Ammon's horn (tissue), 1 donor: ENCODE data around the gene TCIRG1.

Experiments
- DNase-seq: peaks from one replicate; pipeline ENCODE4 v3.0.0-alpha.2; 2016; ENCODE audit warnings: low spot score

TCIRG1 gene

DNA sequence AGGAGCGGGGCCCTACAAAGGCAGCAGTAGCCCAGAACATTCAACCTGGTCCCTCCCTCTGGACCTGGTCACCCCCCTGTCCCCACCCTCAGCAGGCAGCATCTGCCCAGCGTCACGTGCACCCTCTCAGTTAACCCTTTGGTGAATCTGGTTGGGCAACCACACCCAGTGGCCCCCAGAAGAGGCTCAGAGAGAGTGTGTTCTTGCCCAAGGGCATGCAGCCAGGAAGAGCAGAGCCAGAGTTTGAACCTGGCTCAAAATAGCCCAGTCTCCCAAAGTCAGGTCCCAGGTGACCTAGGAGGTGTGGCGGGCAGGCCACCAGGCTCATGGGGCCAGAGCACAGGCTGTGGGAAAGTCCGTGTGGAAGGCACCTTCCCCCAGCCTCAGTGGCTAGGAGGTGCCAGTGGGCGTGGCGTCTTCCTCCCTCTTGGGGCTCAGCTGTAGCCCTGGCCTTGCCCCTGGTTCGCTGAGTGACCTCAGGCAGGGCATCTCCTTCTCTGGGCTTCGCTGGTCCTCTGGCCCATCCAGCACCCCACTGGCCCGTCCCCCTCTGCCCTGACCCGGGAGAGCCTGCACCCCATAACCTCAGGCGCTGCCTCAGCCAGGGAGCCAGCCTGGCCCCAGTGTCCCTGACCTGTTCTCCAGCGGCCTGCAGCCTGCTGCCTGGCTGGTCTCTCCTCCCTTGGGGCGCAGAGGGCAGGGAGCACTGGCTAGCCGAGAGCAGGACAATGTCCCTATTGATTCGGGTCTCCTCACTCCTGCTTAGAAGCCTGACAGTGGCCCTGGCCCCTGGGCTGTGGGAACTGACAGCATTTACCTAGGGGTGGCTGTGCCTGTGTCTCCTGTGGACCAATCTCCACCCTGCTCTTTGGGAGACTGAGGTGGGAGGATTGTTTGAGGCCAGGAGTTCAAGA is 21.7 kb upstream of the TCIRG1 start:
- DNase-seq, result peak; percentile 67

DNA sequence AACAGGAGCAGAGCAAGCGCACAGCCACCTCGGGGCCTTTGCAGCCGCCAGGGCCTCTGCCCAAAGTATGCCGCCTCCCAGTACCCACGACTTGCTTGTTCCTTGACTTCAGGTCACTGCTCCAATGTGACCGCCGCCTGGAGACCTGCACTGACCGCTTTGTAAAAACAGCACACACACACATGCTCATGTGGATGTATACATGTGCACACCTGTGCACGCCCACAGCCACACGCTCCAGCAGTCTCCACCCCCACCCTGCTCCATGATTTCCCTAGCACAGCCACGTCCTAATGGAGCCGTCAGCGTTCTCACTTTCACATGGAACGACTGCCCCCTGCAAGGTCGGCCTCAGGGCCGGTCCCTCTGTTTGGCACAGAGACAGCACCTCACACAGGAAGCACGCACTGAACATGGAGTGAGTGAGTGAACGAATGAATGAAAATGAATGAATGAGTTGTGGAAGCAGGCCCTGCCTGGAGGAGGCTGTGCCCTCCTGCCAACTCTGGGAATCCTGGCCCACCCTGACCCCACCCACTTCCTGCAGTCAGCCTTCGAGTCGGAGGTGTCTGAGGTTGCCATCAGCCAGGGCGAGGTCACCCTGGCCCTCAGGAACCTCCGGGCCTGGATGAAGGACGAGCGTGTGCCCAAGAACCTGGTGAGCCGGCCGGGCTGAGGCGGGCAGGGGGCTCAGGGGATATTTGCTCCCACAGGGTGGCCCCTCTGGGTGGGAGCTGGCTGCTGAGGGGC is 20.7 kb upstream of the TCIRG1 start:
- DNase-seq, result no peak

DNA sequence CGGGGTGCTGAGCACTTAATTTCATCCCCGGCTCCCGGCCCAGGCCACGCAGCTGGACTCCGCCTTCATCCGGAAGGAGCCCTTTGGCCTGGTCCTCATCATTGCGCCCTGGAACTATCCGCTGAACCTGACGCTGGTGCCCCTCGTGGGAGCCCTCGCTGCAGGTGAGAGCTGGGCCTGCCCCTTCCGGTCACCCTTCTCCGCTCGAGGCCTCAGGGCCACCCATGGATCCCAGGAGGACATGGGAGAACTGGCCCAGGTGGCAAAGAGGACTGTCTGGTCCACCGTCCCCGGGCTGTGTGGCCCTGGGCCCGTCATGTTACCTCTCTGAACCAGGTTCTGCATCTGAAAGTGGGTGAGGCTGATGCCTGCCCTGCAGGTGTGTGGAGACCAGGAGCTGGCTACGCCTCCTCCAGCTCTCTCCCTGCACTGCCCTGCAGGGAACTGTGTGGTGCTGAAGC is 20.1 kb upstream of the TCIRG1 start:
- no peak for DNase-seq

DNA sequence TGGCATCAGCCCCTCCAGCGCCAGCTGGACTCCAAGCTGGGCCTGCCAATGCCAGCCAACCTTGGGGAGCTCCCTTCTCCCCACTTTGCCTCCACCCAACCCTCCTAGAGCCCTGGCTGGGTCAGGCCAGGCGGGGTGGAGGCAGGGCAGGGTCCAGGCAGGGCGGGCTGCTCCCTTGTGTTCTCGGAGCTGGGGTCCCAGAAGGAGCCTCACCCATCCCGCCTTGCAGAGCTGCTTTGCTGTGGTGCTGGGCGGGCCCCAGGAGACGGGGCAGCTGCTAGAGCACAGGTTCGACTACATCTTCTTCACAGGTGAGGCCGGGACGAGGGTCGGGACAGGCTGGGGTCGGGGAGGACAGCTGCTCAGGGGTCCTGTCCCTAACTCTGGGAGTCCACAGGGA is 19.3 kb upstream of the TCIRG1 start:
- DNase-seq, result no peak

DNA sequence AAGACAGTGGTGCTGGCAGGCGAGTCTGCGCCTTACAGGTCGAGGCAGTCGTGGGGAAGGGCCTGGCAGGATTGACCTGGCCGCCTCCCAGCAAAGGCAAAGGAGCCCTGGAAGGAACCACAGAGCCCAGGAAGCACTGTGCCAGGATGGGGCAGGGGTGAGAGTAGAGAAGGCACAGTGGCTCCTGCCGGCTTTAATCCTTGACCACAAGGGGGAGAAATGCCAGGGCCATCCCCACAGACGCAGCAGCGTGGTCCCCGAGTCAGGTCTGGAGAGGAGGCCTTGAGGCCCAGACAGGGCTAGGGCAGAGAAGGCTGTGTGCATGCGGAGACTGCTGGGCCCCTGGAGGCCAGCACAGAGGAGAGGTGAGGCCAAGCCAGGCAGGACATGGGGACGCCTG is 18.2 kb upstream of the TCIRG1 start:
- no peak for DNase-seq

DNA sequence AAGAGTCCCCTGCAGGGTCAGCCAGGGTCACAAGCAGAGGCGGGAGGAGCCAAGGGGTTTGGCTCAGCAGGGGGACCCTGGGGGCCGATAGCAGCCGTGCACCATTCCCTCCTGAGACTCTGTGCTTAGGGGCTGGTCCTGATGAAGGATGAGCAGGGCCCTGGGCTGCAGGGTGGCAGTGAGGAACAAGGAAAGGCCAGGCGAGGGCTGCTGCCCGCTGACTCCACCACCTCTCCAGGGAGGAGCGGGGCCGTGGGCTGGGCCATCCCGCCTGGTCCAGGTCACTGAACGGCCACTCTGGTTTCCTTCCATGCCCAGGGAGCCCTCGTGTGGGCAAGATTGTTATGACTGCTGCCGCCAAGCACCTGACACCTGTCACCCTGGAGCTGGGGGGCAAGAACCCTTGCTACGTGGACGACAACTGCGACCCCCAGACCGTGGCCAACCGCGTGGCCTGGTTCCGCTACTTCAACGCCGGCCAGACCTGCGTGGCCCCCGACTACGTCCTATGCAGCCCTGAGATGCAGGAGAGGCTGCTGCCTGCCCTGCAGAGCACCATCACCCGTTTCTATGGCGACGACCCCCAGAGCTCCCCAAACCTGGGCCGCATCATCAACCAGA is 17.5 kb upstream of the TCIRG1 start:
- DNase-seq, result no peak

DNA sequence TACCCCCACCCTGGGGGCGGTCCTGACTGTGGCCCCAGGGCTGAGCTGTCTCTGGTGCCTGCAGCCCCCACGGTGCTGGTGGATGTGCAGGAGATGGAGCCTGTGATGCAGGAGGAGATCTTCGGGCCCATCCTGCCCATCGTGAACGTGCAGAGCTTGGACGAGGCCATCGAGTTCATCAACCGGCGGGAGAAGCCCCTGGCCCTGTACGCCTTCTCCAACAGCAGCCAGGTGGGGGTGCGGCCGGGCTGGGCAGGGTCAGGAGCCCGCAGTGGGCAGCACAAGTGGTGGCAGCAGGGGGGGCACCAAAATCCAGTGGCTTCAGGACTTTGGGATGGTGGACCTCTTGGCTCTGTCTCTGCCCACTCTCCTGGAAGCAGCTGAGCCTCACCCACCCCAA is 16.3 kb upstream of the TCIRG1 start:
- DNase-seq, result no peak

DNA sequence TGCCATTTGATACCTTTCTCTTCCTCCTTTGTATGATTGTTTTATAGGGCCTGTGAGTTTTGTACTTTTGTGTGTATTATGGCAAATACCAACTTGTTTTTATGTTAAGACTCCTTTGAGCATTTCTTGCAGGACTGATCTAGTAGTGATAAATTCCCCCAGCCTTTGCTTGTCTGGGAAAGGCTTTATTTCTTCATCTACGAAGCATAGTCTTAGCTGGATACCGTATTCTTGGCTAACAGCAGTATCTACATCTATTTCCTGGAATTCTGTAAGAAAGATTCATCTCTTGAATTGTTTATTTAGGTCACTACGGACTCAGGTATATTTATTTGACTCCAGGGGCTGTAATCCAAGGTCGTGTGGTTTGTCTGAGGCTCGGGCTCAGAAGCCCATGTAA is 14.3 kb upstream of the TCIRG1 start:
- no peak for DNase-seq

DNA sequence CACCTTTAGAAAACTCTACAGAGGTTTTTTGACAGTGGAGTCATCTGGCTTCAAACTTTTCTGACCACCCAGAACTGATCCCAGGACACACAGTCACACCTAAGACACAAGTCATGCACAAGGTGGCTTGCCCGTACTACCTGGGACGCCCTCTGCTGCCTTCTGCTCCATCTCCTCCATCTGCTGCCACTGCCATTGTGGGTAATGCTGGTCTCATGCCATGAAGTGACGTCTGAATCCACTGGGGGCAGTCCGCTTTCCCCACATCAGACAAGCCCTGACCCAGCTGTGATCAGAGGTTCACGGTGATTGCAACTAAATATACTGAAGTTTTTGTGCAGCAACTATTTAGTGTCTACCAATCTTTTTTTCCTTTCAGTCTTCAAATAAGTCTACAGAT is 13.8 kb upstream of the TCIRG1 start:
- no peak for DNase-seq

DNA sequence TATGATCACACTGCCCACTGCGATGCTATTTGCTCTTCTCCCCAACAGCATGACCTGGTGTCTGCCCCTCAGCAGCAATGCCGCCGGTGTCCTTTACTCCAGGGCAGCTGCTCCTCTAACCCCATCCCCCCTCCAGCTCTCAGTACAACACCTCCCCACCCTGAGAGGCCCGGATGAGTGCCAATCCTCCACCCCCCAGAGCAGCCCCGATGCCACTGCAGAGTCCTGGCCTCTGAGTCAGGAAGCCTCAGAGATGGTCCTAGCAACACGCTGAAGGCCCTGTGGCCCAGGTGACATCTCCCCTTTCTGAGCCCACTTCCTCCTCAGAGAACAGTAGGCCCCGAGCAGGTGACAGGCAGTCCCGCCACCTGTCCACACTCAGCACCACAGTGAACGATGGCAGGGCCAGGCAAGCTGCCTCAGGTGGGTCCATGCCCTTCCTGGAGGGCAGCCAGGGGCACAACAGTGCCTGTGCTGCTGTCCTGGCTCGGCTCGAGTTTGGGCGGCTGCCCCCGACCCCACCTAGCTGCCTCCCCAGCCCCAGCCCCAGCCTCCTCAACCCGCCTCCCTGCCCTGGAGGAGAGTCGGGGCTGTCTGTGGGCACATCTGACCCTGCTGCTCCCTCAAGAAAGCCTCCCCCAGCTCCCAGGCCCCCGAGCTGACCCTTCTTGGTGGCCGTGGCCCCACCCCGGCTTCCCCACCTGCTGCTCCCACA is 12.3 kb upstream of the TCIRG1 start:
- DNase-seq, result no peak

DNA sequence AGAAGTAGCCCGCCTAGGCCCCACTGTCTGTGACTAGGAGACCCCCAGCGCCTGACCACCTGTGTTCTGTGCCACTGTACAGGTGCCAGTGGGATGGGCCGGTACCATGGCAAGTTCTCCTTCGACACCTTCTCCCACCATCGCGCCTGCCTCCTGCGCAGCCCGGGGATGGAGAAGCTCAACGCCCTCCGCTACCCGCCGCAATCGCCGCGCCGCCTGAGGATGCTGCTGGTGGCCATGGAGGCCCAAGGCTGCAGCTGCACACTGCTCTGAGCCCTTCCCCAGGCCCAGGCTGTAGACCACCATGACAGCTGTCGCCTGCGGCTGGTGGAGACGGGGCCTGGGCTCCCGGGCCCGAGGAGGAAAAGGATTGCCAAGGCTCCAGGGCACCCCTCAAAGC is 11.2 kb upstream of the TCIRG1 start:
- DNase-seq, result no peak

DNA sequence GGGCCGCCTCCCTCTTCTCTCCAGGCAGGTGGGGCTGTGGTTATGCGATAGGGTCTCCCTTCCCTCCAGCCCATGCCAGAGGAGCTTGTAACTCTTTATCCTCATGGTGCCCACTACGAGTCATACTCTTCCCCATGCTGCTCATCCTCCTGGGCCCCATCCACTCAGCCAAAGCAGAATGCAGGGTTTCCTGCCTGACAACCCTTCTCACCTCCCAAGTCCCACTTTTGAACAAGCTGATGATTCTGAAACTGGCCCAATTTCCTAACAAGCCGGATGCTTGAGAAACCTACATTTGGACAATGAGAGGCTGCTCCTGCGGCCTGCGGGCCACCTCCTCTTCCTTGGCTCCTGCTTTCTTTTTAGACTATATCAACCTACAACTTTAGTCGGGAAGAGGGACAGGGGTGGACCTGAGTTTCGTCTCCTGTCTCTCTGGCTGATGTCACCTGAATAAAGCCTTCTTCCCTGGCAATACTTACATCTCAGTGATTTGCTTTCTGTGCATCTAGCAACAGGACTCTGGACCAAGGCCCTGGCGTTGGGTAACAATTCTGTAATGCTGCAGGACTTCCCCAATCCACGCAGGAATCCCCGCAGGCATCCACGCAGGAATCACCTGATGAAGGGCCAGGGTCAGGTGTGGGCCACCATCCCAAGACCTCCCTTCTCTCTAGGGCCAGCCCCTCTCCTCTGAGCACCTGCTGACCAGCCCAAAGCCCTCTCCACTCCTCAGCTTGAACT is 9.9 kb upstream of the TCIRG1 start:
- DNase-seq, result no peak

DNA sequence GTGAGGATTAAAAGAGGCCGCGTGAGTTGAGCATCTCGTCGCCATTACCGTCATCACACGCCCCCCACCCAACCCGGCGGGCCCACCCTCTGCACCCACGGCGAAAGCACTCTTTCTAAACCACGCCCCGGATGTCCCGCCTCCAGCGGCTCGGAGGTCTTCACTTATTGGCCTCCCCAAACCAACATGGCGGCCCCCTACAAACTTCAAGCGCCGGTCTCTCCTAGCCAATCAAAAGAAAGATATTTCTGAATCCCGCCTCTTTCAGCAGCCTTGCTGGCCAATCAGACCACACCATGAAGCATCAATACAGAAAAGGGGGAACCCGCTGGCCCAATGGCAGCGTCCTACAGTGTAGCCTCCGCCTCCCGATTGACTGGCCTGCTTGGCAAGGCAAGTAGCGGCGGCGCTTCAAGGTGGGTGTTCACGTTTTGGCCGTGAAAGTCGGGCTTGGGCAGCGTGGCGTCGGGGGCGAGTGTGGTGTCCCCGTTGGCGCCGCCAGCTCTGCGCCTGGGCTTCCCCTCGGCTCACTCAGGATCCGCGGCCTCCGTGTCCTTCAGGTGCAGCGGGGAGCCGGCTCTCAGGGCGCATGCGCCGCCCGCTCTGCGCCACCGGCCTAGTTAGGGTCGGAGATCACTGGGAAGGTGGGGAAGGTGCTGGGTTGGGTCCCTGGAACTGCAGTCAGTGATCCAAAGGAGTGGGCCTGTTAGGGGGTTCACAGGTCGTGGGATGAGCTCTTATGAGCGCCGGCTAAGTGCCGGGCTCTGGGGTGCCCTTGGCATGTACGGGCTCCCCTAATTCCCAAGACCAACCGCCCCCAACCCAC is 8.3 kb upstream of the TCIRG1 start, which contains the start of gene NDUFS8:
Gene NDUFS8, plus strand, starts transcription at position 364 of the 826 bp plus-strand sequence. CDS start 1,471 bp downstream, outside the sequence.
- DNase-seq, result peak; percentile 99

DNA sequence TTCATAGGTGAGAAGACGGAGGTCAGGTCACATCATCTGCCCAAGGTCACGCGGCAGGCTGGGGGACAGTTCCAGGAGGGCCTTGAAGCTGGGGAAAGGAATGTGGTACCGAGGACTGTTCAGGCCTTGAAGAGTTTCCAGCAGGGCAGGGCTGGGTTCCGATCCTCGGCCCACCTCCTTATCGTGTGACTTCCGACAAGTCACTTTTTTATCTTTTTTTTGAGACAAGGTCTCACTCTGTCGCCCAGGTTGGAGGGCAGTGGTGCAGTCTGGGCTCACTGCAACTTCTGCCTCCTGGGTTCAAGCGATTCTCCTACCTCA is 7.7 kb upstream of the TCIRG1 start:
- DNase-seq, result no peak

DNA sequence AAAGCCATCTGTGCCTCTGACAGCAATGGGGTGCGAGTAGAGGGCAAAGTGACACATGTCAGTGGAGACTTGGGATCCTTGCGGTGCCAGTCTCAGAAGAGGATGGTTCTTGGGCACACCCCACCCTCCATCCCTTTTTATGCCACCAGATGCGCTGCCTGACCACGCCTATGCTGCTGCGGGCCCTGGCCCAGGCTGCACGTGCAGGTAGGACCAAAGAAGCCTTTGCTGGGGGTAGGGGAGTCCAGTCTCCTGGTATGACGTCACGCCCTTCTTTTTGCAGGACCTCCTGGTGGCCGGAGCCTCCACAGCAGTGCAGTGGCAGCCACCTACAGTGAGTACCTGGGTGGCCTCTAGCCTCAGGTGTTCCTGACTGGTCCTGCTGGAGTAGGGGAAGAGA is 6.8 kb upstream of the TCIRG1 start:
- DNase-seq, result no peak

DNA sequence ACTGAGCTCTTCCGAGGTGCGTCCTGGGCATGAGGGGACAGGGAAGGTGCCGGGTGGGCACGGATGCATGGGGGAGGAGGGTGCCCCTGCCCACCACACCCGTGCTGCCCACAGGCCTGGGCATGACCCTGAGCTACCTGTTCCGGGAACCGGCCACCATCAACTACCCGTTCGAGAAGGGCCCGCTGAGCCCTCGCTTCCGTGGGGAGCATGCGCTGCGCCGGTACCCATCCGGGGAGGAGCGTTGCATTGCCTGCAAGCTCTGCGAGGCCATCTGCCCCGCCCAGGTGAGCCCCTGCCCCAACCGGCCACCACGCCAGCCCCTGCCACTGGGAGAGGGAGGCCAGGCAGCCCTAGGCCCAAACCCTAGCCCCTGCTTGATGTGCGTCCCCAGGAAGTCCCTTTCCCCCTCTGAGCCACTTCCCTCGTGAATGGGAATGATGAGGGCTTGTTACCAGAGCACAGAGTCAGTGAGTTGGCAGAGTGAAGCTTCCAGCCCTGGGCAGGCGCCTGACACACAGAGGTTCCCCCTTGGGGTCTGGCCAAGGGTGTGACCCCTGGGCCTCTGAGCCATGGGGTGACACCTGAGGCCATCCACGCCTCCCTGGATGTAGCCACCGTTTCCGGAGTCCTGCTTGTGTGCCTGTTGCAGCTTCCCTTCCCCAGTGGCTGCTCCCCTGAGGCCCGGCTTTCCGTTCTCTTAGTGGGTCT is 5.7 kb upstream of the TCIRG1 start:
- DNase-seq, result no peak

DNA sequence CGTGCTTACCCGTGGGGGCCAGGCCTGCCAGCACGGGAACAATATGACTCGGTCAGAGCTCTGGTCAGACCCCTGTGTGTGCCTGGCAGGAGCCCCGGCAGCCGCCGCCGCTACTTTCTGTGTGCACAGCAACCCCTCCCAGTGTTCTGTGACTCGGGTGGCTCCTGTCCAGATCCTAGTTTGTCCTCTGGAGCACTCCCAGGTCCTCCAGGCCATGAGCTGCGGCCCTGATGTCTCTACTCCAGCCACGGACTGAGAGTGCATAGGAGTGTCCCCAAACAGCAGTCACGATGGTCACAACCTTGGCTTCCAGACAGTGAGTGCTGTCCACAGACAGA is 5.1 kb upstream of the TCIRG1 start:
- DNase-seq, result no peak

DNA sequence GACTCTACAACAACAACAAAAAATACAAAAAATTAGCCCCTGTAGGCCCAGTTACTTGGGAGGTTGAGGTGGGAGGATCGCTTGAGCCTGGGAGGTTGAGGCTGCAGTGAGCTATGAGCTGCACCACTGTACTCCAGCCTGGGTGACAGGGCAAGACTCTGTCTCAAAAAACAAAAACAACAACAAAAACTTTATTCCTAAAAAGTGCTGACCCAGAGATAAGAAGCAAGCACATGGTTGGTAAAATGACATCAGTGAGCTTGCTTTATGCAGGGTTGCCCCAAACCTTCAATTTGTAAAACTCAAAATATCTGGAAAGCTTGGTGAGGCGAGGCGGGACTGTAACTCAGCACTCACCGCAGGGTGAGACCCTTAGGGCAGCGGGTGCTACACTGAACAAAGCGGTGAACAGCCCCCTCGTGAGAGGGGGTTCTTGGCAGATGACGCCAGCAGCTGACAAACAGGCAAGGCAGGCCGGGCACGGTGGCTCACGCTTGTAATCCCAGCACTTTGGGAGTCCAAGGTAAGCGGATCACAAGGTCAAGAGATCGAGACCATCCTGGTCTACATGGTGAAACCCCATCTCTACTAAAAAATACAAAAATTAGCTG is 3.5 kb upstream of the TCIRG1 start:
- no peak for DNase-seq

DNA sequence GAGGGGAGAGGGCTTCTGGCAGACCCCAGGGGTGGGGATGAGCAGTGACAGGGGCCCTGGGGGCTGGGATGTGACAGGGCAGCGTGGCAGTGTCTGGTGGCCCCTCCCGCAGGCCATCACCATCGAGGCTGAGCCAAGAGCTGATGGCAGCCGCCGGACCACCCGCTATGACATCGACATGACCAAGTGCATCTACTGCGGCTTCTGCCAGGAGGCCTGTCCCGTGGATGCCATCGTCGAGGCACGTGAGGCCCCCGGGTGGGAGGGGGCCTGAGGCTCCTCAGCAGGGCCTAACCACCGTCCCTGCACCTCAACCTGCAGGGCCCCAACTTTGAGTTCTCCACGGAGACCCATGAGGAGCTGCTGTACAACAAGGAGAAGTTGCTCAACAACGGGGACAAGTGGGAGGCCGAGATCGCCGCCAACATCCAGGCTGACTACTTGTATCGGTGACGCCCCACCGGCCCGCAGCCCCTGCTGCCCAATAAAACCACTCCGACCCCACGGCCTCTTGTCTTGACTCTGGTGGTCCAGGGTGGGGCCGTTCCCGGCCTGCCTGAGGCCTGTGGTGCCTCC is 2.6 kb upstream of the TCIRG1 start:
- DNase-seq, result no peak
